ENCODE data around the gene DHX38. TPM values are rescaled to one million over a fixed set of nuclear protein-coding genes. Genes with fewer than 3 reads are reported as not detected.

Gene DHX38
- total and polyA plus RNA-seq, 2 of the 13 experiments (the other 11 are each of a cell fraction or from before 2014, with no cell fraction given) = 54.4 to 85.9 TPM

GRCh38 chr16:72064361-72064894, 29.2 kb upstream of the DHX38 start:
- H4K20me1 ChIP-seq (ENCODE audit: insufficient read depth, low read length) = no peaks in the 10 kb centered on the region
- H3K4me1 ChIP-seq (ENCODE audit: insufficient read depth, low read length) = peaks cover 89% of the 10 kb centered on the region
- intact Hi-C loops (cut with micrococcal nuclease; ENCODE audit: unreplicated experiment) = no loop called here
- 91% methylated on average over 10 of the region's 10 CpGs for WGBS (ENCODE audit: low lambda C conversion rate)
- peak overlapping the region; percentile 73 for H3K27ac ChIP-seq (ENCODE audit: extremely low read length, insufficient read depth, low read length)
- H3K9me3 ChIP-seq (ENCODE audit: low read length) = 0 out of 2 replicates have a peak, but pooled peaks cover 4% of the 10 kb centered on the region
- ChIA-PET POLR2A (interaction anchor here (0.9 to 4.4 kb wide), 4 partner anchors 8 to 28 kb away, joined by 5 to 123 read pairs (median 40); partner anchors contain the start of genes DHX38, HP and TXNL4B), CTCF (ENCODE audit: low intra/inter-chr PET ratio, low total read pairs) (interaction anchor here (5.2 kb wide), 1 partner anchor 35 kb away, joined by 58 read pairs; no protein-coding TSS in a partner anchor)
- H3K9ac ChIP-seq (ENCODE audit: insufficient read depth, low read depth, low read length) = no peak overlapping the region; the same call in 1 of the 2 replicates
- H2AFZ ChIP-seq (ENCODE audit: low read length) = no peak overlapping the region
- no peak for FAIRE-seq
- BruUV-seq (replicated peaks) = no TSS peak
- H3K79me2 ChIP-seq (ENCODE audit: insufficient read depth, low read length) = no peaks in the 10 kb centered on the region
- H3K4me3 ChIP-seq (replicated peaks in 1 of 3; ENCODE audit: insufficient read depth in 1 of 3, low read depth in 2 of 3, low read length in 3 of 3) = 0 out of 6 replicates have a peak overlapping the region, but pooled peaks of 1 of the 3 experiments have one; percentile 13
- in situ Hi-C loops (cut with HindIII; ENCODE audit: extremely low pct_ligation_motif_present, low pct_unique_long_range_greater_than_20kb) = no loop called here
- H3K27me3 ChIP-seq (ENCODE audit: control insufficient read depth in 1 of 2, insufficient read depth in 2 of 2, low read length in 2 of 2) = no peaks in the 10 kb centered on the region
- H3K36me3 ChIP-seq (replicated peaks in 1 of 2; ENCODE audit: control insufficient read depth in 1 of 2, insufficient read depth in 2 of 2, low read length in 2 of 2) = no peaks in the 10 kb centered on the region; a peak in 1 of 5 replicates
- H3K4me2 ChIP-seq (ENCODE audit: low read depth, low read length) = peak overlapping the region; percentile 55
- peak; percentile 39 for DNase-seq (ENCODE audit: low spot score)
- no peak for ATAC-seq
- TF ChIP-seq ZNF766 (CRISPR knock-in tag; IDR thresholded peaks at IDR 0.05; ENCODE audit: borderline replicate concordance) (no peak), ZNF343 (CRISPR knock-in tag; IDR thresholded peaks at IDR 0.05) (no peak), CEBPB (IDR thresholded peaks at IDR 0.05; ENCODE audit: borderline replicate concordance, low read depth, low read length) (no peak), ZNF512 (CRISPR knock-in tag; IDR thresholded peaks at IDR 0.05) (no peak), DDIT3 (CRISPR knock-in tag; IDR thresholded peaks at IDR 0.05) (no peak), ISL2 (CRISPR knock-in tag; IDR thresholded peaks at IDR 0.05) (no peak), CC2D1A (CRISPR knock-in tag; IDR thresholded peaks at IDR 0.05) (no peak), ZBTB34 (CRISPR knock-in tag; IDR thresholded peaks at IDR 0.05) (0 out of 2 replicates have a peak, but pooled peaks have one; percentile 49), RFX3 (CRISPR knock-in tag; IDR thresholded peaks at IDR 0.05) (peak; percentile 18; the same call in 1 of the 2 replicates), MXI1 (IDR thresholded peaks at IDR 0.05; ENCODE audit: borderline replicate concordance, low read depth, low read length) (no peak), ARID4A (CRISPR knock-in tag; IDR thresholded peaks at IDR 0.05; ENCODE audit: borderline replicate concordance) (no peak), UBTF (CRISPR knock-in tag; IDR thresholded peaks at IDR 0.05) (no peak), CREBL2 (CRISPR knock-in tag; IDR thresholded peaks at IDR 0.05; ENCODE audit: borderline replicate concordance) (no peak)
